GM12892 (cell line): Measurements from ENCODE around the gene LRRC8B.
"Not testable (repeated sequence)": the region's sequence is repeated elsewhere in the genome, so short reads cannot be mapped to it uniquely, and the experiment has no call there.

Experiments
- DNase-seq: peaks from one replicate; pipeline ENCODE4 v3.0.0; 2011; ENCODE audit not compliant: insufficient read length
- FAIRE-seq: peaks from 2 replicates; lab custom pipeline; 2011; peaks lifted over from hg19 to GRCh38; lab: Jason Lieb, UNC
- POLR2A ChIP-seq: IDR thresholded peaks from 2 replicates; pipeline ENCODE4 v1.6.1; 2011; ENCODE audit warnings: low read depth, low read length, control low read depth
- POLR2AphosphoS5 ChIP-seq: IDR thresholded peaks from 2 replicates; pipeline ENCODE4 v1.6.1; 2011; ENCODE audit warnings: low read depth, low read length, control low read depth
- TAF1 ChIP-seq: IDR thresholded peaks from 2 replicates; pipeline ENCODE4 v1.6.1; 2011; ENCODE audit warnings: low read depth, mild to moderate bottlenecking, control low read depth, low read length, borderline replicate concordance

The LRRC8B gene

GRCh38 chr1:89502042-89502441 lies 22.6 kb upstream of the LRRC8B start:
- FAIRE-seq (no peak), DNase-seq (no peak)
- TF ChIP-seq POLR2AphosphoS5 (no peak), POLR2A (no peak), TAF1 (no peak)

DNA sequence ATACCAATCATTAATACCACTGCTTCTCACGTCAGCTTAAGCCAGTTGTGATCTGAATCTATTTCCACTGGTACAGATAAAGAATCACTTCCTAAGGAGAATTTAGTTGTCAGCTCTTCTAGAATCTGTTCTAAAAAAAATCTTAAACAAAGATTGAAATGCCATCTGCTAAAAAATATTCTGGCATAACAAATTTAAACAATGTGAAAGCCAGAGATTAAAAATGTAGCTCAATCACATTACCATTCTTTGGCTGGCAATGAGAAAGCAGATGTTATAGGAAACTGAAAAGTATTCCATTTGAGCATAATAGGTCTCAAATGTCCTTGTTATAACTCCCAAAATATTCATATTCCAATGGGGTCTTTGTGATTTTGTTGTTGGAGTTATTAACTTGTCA lies 21.7 kb upstream of the LRRC8B start:
- no peak for DNase-seq
- no peak for FAIRE-seq
- TF ChIP-seq POLR2AphosphoS5 (no peak), POLR2A (no peak), TAF1 (no peak)

DNA sequence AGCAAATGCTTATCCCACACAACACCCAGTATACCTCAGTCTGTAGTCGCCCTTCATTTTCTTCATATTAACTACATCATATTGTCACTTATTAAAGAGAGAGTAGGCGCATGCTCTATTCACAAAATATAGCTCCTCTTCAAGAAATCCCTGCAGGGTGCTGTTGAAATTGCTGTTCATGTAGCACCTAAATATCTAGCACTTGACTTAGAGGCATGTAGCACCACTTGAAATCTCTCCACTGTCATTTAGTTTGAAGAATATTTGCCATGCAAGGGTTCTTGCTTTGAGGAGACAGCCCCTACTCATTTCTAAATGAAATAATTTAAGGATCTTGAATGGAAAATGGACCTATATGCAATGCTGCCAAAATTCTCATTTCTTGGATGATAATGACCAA lies 20.9 kb upstream of the LRRC8B start:
- no peak for FAIRE-seq
- TF ChIP-seq POLR2A, result no peak
- no peak for TF ChIP-seq POLR2AphosphoS5
- no peak for TF ChIP-seq TAF1
- DNase-seq, result no peak

GRCh38 chr1:89510061-89510460 lies 14.6 kb upstream of the LRRC8B start:
- FAIRE-seq, DNase-seq: not testable (repeated sequence)

GRCh38 chr1:89512996-89513720 lies 11.5 kb upstream of the LRRC8B start:
- no peak for DNase-seq
- TF ChIP-seq POLR2AphosphoS5, result no peak
- TF ChIP-seq POLR2A, result no peak
- TF ChIP-seq TAF1, result no peak
- no peak for FAIRE-seq

DNA sequence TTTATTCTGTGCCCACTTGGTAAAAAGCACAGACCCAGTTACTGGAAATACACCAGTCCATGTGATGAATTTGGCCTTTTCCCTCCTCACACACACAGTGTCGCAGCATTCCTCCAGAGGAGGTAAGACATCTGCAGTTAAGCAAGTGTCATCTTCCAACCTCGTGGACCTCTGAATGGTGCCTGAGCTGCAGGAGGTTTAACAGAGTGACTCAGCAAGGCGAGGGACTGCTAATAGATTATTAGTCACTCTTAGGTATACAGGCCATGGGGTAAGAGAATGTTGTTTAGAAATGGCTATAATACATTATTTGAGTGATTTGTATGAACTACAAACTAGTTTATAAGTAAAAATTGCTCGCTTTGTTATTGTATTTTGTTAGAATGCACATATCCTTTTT lies 8.6 kb upstream of the LRRC8B start:
- no peak for TF ChIP-seq TAF1
- no peak for TF ChIP-seq POLR2A
- no peak for TF ChIP-seq POLR2AphosphoS5
- FAIRE-seq (no peak), DNase-seq (no peak)

- no peak for FAIRE-seq
- DNase-seq, result no peak
- TF ChIP-seq TAF1 (no peak), POLR2A (no peak), POLR2AphosphoS5 (no peak)
Observed at GRCh38 chr1:89518221-89518631, 6.4 kb upstream of the LRRC8B start.

DNA sequence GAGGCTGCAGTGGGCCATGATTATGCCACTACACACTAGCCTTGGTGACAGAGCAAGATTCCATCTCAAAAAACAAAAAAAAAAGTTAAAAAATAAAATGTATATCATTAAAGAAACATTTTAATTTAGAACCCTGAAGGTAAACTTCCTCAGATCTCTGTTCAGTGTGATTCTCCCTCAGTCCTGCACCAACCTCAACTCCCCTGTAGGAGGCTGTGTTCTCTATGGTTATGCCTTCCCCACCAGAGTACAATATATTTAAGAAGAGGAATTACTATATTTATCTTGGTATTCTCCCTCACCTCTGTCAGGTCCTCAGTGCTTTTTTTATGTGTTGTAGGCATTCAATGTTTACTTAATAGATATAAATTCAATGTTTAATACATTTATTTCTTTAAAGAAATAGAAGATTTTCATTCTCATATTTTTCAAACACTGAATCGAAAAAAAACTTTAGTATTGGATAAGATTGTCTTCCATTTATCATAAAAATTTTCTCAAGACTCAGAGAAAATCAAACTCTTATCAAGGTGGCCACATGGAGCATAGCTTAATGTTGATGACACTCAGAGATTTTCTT lies 4.8 kb upstream of the LRRC8B start:
- peak; percentile 36 for FAIRE-seq
- DNase-seq, result peak; percentile 26
- TF ChIP-seq POLR2AphosphoS5 (no peak), TAF1 (no peak), POLR2A (no peak)

DNA sequence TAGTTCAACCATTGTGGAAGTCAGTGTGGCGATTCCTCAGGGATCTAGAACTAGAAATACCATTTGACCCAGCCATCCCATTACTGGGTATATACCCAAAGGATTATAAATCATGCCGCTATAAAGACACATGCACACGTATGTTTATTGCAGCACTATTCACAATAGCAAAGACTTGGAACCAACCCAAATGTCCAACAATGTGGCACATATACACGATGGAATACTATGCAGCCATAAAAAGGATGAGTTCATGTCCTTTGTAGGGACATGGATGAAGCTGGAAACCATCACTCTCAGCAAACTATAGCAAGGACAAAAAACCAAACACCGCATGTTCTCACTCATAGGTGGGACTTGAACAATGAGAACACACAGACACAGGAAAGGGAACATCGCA lies 2.7 kb upstream of the LRRC8B start:
- FAIRE-seq, DNase-seq: not testable (repeated sequence)

GRCh38 chr1:89523572-89524368 lies 859 bp upstream of the LRRC8B start:
- TF ChIP-seq TAF1 (no peak), POLR2AphosphoS5 (no peak), POLR2A (no peak)
- FAIRE-seq, result peak; percentile 71
- DNase-seq, result no peak

- TF ChIP-seq POLR2AphosphoS5 (no peak), TAF1 (no peak), POLR2A (no peak)
- peak; percentile 17 for DNase-seq
- no peak for FAIRE-seq
Observed at GRCh38 chr1:89525169-89525855, 683 bp downstream of the LRRC8B start.

GRCh38 chr1:89527256-89527655 lies 2.6 kb downstream of the LRRC8B start:
- FAIRE-seq (no peak), DNase-seq (no peak)
- TF ChIP-seq POLR2A (no peak), POLR2AphosphoS5 (no peak), TAF1 (no peak)
